ENCODE results near the gene TBC1D8. TPM values are rescaled to one million over a fixed set of nuclear protein-coding genes. Genes with fewer than 3 reads are reported as not detected.

TBC1D8 gene
- total RNA-seq, 1 donor from 2014 or later: 17.3 TPM

DNA sequence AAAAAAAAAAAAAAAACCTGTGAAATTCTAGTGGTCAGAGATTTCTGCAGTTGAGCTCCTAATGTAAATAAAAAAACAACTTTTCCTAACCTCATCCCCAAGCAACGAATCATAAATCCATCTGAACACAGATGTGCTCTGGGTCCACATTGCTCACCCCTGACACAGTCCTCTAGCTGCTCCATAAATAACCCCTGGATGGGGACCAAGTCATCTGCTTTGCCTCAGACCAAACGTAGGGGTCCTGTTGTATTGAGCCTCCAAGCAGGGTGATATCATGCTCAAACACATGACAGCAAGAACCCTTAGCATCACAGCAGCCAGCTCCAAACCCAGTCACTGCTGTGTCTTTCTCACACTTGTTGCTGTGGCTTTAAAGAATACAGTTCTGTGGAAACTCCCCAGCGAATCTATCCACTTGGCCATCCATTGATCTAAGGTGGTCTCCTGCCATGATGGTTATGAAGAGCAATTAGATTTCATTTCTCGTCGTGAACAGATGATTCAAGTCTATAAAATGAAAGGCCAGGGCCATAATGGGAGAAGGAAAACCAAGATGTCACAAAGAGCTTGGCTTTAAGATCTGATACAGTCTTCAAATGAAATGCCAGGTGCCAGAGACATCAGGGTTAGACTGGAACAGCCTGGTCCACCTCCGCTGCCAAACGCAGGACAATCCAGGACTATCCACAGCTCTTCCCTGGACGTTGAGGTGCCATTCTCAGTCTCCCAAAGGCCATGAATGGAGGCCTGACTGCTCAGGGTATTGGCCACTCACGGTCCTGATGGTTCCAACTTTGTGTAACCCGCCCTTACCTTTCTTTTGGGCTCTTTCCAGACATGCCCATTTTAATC, 39.0 kb downstream of the TBC1D8 start:
- TF ChIP-seq, protein P1, sequence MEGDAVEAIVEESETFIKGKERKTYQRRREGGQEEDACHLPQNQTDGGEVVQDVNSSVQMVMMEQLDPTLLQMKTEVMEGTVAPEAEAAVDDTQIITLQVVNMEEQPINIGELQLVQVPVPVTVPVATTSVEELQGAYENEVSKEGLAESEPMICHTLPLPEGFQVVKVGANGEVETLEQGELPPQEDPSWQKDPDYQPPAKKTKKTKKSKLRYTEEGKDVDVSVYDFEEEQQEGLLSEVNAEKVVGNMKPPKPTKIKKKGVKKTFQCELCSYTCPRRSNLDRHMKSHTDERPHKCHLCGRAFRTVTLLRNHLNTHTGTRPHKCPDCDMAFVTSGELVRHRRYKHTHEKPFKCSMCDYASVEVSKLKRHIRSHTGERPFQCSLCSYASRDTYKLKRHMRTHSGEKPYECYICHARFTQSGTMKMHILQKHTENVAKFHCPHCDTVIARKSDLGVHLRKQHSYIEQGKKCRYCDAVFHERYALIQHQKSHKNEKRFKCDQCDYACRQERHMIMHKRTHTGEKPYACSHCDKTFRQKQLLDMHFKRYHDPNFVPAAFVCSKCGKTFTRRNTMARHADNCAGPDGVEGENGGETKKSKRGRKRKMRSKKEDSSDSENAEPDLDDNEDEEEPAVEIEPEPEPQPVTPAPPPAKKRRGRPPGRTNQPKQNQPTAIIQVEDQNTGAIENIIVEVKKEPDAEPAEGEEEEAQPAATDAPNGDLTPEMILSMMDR (IDR thresholded peaks at IDR 0.05; ENCODE audit: insufficient read depth, low read length, poor library complexity, severe bottlenecking): no peak
- no peak for DNase-seq (ENCODE audit: low read depth)
- Histone ChIP-seq H3K4me3 (ENCODE audit: low read depth, low read length) (no peak overlapping the region), H3K27me3 (ENCODE audit: control insufficient read depth, insufficient read depth, low read length) (no peaks in the 10 kb centered on the region), H3K36me3 (ENCODE audit: control insufficient read depth, insufficient read depth, low read length) (no peaks in the 10 kb centered on the region)

DNA sequence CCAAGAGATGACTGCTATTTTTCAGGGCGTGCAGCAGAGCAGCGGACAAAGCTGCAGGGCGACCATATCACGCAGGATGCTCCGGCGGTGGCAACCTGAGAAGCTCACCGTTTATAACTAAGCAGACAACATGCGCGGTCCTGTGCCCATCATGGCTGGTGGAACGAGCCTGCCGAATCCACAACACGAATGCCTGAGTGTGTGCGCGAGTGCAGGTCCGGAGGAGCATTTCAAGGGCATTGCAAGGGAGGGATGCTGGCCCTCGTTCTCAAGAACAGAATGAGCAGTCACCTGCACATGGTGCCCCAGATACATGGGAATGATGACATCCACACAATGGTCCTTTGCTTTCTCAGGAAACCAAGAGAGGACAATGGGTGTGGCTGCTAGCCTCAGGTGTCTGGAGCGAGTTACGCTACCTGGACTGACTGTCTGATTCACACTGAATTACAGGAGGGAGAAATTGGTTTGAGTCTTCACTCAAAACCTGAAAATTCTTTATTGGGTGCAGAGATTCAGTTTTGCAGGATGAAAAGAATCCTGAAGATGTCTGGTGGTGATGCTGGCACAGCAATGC, 39.8 kb downstream of the TBC1D8 start:
- no peaks in the 10 kb centered on the region for H3K36me3 ChIP-seq (ENCODE audit: control insufficient read depth, insufficient read depth, low read length)
- DNase-seq (ENCODE audit: low read depth): no peak
- H3K4me3 ChIP-seq (ENCODE audit: low read depth, low read length): no peak overlapping the region
- TF ChIP-seq, protein P1 (IDR thresholded peaks at IDR 0.05; ENCODE audit: insufficient read depth, low read length, poor library complexity, severe bottlenecking): no peak
- no peaks in the 10 kb centered on the region for H3K27me3 ChIP-seq (ENCODE audit: control insufficient read depth, insufficient read depth, low read length)

DNA sequence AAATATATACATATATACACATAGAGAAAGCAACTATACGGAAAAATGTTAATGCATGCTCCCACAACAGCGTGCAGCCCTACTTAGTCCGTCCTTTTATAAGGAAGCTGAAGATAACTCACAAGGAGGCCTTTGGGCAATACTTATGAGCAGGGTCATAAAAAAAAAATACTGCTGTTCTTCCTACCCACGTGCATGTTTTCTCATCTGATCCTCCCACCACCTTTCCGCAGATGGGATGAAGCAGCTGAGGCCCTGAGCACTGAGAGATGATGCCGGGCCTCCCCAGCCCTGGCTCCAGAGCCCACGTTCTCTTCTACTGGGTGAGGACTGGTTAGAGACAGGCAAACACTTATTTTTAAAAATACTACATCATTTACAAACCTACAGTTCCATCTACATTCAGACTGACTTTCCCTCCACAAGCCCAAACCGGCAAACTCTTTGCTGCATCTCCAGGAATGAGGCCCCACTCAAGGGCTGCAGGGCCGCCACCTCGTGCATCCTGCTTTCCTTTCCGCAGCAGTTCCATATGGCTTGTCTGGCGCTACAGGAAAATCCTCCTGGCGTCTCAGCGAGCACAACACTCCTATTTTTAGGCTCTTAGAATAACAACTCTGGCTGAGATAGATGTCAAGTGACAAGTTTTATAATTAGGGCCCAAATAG, 41.6 kb downstream of the TBC1D8 start:
- H3K4me3 ChIP-seq (ENCODE audit: low read depth, low read length): no peak overlapping the region
- TF ChIP-seq, protein P1 (IDR thresholded peaks at IDR 0.05; ENCODE audit: insufficient read depth, low read length, poor library complexity, severe bottlenecking): no peak
- H3K27me3 ChIP-seq (ENCODE audit: control insufficient read depth, insufficient read depth, low read length): no peaks in the 10 kb centered on the region
- H3K36me3 ChIP-seq (ENCODE audit: control insufficient read depth, insufficient read depth, low read length): no peaks in the 10 kb centered on the region
- no peak for DNase-seq (ENCODE audit: low read depth)

DNA sequence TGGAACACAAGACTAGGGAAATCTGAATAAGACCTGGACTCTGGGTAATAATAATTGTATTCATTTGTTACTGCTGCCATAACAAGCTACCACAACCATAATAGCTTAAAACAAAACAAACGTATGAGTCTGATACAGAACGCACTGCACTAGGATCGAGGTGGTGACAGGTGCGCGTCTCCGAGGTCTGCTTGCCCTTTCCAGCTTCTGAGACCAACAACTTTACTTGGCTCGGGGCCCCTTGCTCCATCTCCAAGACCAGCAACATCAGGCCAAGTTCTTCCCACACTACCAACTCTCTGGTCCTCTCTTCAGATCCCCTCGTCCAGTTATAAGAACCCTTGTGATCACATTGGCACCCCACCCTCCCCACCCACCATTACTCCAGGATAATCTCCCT, 42.8 kb downstream of the TBC1D8 start:
- no peak for DNase-seq (ENCODE audit: low read depth)
- H3K27me3 ChIP-seq (ENCODE audit: control insufficient read depth, insufficient read depth, low read length): no peaks in the 10 kb centered on the region
- TF ChIP-seq, protein P1 (IDR thresholded peaks at IDR 0.05; ENCODE audit: insufficient read depth, low read length, poor library complexity, severe bottlenecking): no peak
- no peaks in the 10 kb centered on the region for H3K36me3 ChIP-seq (ENCODE audit: control insufficient read depth, insufficient read depth, low read length)
- no peak overlapping the region for H3K4me3 ChIP-seq (ENCODE audit: low read depth, low read length)

DNA sequence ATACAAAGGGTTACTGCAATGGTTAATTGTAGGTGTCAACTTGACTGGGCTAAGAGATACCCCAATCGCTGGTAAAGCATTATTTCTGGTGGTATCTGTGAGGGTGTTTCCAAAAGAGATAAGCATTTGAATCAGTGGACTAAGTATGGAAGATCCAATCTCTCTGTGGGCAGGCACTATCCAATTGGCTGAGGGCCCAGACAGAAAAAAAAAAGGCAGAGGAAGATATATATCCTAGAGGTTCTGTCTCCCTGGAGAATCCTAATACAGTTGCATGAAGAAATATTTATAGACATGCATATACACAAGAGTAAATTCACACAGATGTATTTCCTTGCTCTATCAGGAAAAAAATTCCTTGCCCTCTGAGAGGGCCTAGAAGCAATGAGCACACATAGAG, 43.9 kb downstream of the TBC1D8 start:
- no peak for DNase-seq (ENCODE audit: low read depth)
- TF ChIP-seq, protein P1 (IDR thresholded peaks at IDR 0.05; ENCODE audit: insufficient read depth, low read length, poor library complexity, severe bottlenecking): no peak
- no peaks in the 10 kb centered on the region for H3K36me3 ChIP-seq (ENCODE audit: control insufficient read depth, insufficient read depth, low read length)
- no peaks in the 10 kb centered on the region for H3K27me3 ChIP-seq (ENCODE audit: control insufficient read depth, insufficient read depth, low read length)
- no peak overlapping the region for H3K4me3 ChIP-seq (ENCODE audit: low read depth, low read length)

Measured in kidney epithelial cell (primary cell).